Fibroblast of villous mesenchyme (primary cell): ENCODE measurements around the gene ITPA. TPM values are rescaled to one million over a fixed set of nuclear protein-coding genes. Genes with fewer than 3 reads are reported as not detected.

ENCODE experiments used
- DNase-seq: peaks from one replicate; pipeline ENCODE4 v3.0.0-alpha.2; 2010; ENCODE audit warnings: low read depth
- H3K4me3 ChIP-seq: 2 replicates; pipeline ENCODE4 v1.5.1; 2011; ENCODE audit warnings: low read depth, mild to moderate bottlenecking, low read length
- CTCF ChIP-seq: IDR thresholded peaks from 2 replicates; pipeline ENCODE4 v1.5.1; 2012; ENCODE audit warnings: low read depth, mild to moderate bottlenecking, low read length; ENCODE audit not compliant: insufficient read depth
- total RNA-seq: library from RNA; depleted of rRNA; stranded (reverse); fragments of >200 nt; gene quantifications from 2 replicates; pipeline ENCODE4 v1.2.3, GENCODE V29; 2012

ITPA gene
- total RNA-seq, 1 donor: 29.8 TPM

GRCh38 chr20:3164763-3165410 lies 44.4 kb upstream of the ITPA start:
- DNase-seq: no peak
- no peak for TF ChIP-seq CTCF
- no peak overlapping the region for H3K4me3 ChIP-seq

DNA sequence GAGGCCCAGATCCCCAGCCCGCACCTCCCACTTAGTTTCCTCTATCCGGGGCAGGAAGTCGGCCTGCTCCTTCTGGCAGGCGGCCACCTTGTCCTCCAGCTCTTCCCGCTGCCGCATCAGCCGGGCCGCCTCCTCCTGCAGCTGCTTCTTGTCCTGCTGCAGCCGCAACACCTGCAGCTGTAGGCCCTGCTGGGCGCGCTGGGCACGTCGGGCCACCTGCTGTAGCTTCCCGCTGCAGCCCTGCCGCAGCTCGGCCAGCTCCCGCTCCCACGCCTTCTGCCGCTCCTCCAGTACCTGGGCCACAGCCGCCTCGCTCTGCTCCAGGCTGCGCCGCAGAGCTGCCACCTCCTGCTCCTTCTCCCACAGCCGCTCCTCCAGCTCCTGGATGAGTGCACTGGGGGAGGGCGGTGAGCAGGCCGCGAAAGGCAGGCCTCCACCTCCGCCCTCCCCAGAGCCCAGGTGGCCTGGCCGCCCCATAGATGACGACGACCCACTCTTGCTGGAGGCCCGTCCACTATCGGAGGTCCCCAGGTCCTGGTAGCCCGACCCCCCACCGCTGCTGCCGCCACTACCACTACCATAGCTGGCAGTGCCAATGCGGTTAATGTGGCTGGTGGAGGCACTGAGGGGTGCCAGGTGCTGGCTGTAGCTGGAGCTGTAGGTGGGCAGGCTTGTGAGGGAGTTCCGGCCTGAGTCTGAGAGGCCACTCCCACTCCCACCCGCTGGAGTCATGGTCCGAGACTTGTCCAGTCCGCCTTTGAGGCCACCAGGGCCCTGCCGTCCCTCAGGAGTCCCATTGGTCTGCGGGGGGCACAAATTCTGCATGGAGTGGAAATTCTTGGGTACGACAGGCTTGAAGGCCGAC lies 43.6 kb upstream of the ITPA start:
- peak; percentile 49 for DNase-seq
- no peak for TF ChIP-seq CTCF
- H3K4me3 ChIP-seq: no peak overlapping the region

- no peak for TF ChIP-seq CTCF
- no peak for DNase-seq
- H3K4me3 ChIP-seq: no peak overlapping the region
These were observed 42.9 kb upstream of the ITPA start for GRCh38 chr20:3166338-3166912.

DNA sequence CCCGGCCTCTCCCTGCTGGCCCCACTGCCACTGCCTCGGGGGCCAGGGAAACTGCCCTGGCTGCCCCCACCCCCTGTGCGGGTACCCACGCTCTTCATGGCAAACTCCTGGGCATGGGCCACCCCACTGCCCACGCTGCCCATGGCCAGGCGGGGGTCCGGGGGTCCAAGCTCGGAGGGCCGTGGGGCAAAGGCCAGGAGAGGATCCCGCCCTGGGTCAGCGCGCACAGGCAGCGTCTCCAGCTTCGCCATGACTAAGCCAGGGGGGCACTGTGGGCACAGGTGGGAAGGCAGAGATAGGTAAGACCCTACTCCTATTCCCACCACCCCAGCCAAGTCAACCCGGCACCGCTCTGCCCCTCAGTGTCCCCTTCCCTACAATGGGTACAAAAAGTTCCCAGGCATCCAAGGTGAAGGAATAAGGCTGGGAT lies 42.4 kb upstream of the ITPA start:
- DNase-seq: no peak
- no peak for TF ChIP-seq CTCF
- no peak overlapping the region for H3K4me3 ChIP-seq

- H3K4me3 ChIP-seq: no peak overlapping the region
- DNase-seq: no peak
- no peak for TF ChIP-seq CTCF
These were observed 41.6 kb upstream of the ITPA start for GRCh38 chr20:3167738-3168078.

DNA sequence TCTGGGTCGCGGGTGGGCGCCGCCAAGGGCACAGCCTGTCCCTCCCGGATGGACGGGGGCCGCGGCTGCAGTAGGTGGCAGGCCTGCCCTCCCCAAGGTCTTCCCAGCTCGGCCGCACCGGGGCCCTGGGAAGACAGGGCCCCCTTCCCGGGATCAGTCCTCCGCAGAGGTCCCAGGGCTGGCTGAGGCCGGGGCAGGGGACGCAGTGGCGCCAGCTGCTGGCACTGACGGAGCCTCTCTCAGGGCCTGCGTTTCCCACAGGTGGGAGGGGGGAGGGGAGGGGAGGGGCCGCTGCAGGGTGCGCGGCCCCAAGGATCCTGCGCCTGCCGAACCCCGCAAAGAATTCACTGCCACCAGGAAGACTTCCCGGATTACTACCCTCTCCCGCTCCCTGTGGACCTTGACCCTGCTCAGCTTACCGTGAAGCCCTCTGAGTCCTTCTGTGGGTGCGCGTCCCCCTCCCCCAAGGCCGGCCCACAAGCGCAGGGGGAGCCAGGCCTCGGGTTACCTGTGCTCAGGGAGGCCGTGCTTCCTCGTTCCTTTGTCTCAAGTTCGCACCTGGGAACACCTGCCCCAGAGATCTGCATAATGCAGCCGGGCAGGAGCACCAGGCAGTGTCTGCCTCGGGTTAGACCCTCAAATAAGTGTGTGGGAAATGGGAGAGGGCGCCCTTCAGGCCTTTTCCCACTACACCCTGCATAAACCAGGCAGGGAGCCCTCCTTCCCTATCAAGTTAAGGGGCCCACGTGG lies 41.0 kb upstream of the ITPA start:
- no peak for DNase-seq
- TF ChIP-seq CTCF: no peak
- H3K4me3 ChIP-seq: no peak overlapping the region
